GM11168 (cell line): Measurements from ENCODE around the gene PRDX2.
"Not testable (repeated sequence)": the region's sequence is repeated elsewhere in the genome, so short reads cannot be mapped to it uniquely, and the experiment has no call there.

Experiments used
- in situ Hi-C: fragments of 300-500 bp; cut with MboI; formaldehyde crosslinking; loops from one replicate; pipeline ENCODE4 v1.12.0; 2022; ENCODE audit warnings: low sequenced_read_pairs; ENCODE audit not compliant: unreplicated experiment

PRDX2 gene

GRCh38 chr19:12801466-12802266, at the start of gene PRDX2, which contains the start of gene THSD8:
Gene PRDX2 (minus strand): TSS chr19:12801800. CDS start chr19:12801261, 539 bp downstream.
Gene THSD8 (plus strand): TSS chr19:12802069. CDS start chr19:12802072, 3 bp downstream.
- in situ Hi-C loops = loop anchor here (5.0 kb wide), 1 partner anchor 34 kb away; no protein-coding TSS in a partner anchor

- in situ Hi-C loops = no loop called here
Observed at GRCh38 chr19:12847159-12848139, 45.8 kb upstream of the PRDX2 start.

- in situ Hi-C loops = not testable (repeated sequence)
Observed at GRCh38 chr19:12846613-12847012, 45.0 kb upstream of the PRDX2 start.

- in situ Hi-C loops = no loop called here
Observed at GRCh38 chr19:12843999-12844732, 42.6 kb upstream of the PRDX2 start.

GRCh38 chr19:12843328-12843727, 41.7 kb upstream of the PRDX2 start:
- in situ Hi-C loops = no loop called here

- in situ Hi-C loops = no loop called here
Observed at GRCh38 chr19:12842511-12842910, 40.9 kb upstream of the PRDX2 start.

- in situ Hi-C loops = no loop called here
Observed at GRCh38 chr19:12841094-12841493, 39.5 kb upstream of the PRDX2 start.

- in situ Hi-C loops = no loop called here
Observed at GRCh38 chr19:12840091-12841079, 38.8 kb upstream of the PRDX2 start.

GRCh38 chr19:12838886-12839756, 37.5 kb upstream of the PRDX2 start:
- in situ Hi-C loops = no loop called here

GRCh38 chr19:12838182-12838885, 36.7 kb upstream of the PRDX2 start, which contains the start of gene MAST1:
Gene MAST1 (plus strand): TSS chr19:12838515. CDS start chr19:12838573, 58 bp downstream.
- in situ Hi-C loops = no loop called here

GRCh38 chr19:12837225-12837624, 35.6 kb upstream of the PRDX2 start:
- in situ Hi-C loops = no loop called here

- in situ Hi-C loops = no loop called here
Observed at GRCh38 chr19:12836529-12836863, 34.9 kb upstream of the PRDX2 start.

- in situ Hi-C loops = no loop called here
Observed at GRCh38 chr19:12834976-12835757, 33.6 kb upstream of the PRDX2 start.

GRCh38 chr19:12834566-12834943, 33.0 kb upstream of the PRDX2 start, which contains the start of gene RTBDN:
Gene RTBDN (minus strand): TSS chr19:12834579. CDS start chr19:12829979, 4,600 bp downstream.
- in situ Hi-C loops = no loop called here

GRCh38 chr19:12833738-12834565, 32.4 kb upstream of the PRDX2 start:
- in situ Hi-C loops = no loop called here

- in situ Hi-C loops = no loop called here
Observed at GRCh38 chr19:12833418-12833737, 31.8 kb upstream of the PRDX2 start.
